Hematopoietic multipotent progenitor cell treated with erythropoietin and hydrocortisone succinate and interleukin-3 and kit ligand, for 4 days (in vitro differentiated cells): ENCODE data around the gene PSMG1.
"Not testable (repeated sequence)": the region's sequence is repeated elsewhere in the genome, so short reads cannot be mapped to it uniquely, and the experiment has no call there.

Experiments used
- DNase-seq: peaks from one replicate; pipeline ENCODE4 v3.0.0-alpha.2; 2015

Gene PSMG1

DNA sequence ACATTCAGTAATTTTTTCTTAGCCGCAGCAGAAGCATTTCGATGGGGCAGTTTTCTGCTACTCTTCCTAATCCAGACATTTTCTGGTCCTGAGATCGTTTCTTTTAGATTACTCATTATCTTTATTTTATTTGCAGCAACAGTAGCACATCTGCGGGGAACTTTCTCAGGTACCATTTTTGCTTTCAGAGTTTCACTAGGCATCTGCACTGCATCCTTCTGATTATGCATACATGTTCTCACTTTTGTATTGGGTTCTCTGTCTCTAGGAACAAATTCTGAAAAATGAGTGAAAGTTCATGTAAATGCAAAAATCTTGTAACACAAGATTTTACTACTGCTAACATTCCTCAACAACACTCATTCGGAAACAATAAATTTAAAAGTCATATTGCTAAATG, 3.9 kb upstream of the PSMG1 start:
- DNase-seq, result no peak

DNA sequence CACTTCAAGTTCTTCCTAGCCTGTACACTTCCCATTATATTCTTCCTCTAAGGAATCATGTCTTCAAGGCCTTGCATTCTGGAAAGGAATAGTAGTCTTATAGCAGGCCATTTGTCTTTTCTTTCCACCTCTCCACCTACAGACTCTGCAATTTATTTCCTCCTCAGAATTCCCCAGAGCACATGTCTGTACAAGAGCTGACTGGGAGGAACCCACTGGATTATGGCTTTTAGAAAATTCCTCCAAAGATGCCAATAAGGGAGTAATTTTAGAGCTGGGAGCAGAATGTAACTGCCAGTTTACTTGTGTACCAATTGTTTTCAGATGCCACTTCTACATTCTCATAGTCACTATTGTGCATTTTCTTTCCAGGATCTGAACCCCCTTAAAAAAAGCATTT, 3.4 kb upstream of the PSMG1 start:
- DNase-seq, result no peak

GRCh38 chr21:39185157-39185556, 1.9 kb upstream of the PSMG1 start:
- DNase-seq, result no peak

DNA sequence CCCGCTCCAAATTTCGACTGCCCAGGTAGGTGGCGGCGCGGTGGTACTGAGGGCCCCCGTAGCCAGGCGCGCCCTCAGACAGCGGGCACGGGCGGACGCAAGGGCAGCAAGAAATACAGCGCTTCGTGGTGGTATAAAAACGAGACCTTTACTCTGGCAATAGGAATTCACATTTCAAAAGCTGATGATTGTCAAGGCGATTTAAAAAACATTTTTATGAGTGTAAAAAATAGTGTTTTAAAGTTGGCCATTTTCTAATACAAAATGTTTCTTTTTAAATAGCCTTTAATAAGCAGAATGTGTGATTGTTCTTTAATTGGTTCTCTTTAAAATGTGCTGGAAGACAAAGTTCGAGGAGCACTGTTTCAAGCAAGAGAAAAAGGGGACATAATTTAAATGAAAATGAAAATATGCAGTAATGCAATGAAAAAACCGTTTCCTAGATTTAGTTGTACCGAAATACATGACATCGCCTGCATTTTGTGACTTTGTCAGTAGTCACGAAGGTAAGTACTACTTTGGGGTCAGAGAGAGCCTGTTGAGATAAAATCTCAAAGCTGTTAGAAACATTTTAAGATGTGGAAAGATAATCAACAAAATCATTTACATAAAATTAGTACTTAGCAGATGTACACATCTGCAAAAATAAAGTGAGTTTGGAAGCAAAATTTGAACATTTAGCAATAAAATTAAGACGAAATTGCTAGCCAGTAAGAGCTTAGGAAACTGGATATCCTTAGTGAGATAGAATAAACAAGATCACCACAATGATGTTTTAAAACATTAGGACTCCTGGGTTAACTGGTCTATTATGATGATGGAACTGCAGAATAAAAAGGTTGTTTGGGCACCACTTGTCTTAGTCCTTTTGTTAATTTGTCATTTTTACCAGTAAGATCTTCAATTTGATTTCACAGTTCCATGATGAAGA, 1.1 kb upstream of the PSMG1 start:
- peak; percentile 51 for DNase-seq

DNA sequence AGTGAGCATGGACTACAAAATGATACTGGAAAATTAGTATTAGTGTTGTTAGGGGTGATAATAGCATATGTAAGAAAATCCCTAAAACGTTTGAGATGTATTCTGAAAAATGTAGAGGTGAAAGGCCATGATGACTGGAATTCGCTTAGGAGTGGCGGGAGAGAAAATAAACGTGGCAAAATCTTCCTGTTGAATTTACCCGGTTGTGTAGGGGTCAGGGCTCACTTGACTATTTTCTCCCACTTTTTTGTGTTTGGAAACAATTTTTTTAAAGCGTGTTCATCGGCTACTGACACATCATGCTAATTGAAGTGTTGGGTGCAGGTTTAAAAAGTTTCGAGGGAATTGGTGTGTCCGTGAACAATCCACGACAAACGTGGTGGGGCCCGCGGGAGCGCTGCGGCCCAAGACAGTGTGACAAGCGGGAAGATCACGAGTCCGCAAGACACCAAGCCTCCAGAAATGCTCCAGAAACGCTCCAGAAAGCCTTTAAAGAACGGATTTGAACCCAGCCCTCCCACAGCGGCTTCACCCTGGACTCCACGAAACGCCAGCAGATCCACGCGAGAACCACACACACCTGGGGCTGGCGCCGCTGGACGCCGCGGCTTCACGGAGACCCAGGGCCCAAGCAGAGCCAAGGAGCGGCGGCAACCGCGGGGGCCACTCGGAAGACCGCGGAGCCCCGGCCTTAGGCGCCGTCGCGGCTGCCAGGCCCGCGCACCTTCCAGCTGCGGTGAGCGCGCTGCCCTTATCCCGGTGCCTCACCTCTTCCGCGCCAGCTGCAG, 573 bp downstream of the PSMG1 start:
- peak; percentile 60 for DNase-seq

DNA sequence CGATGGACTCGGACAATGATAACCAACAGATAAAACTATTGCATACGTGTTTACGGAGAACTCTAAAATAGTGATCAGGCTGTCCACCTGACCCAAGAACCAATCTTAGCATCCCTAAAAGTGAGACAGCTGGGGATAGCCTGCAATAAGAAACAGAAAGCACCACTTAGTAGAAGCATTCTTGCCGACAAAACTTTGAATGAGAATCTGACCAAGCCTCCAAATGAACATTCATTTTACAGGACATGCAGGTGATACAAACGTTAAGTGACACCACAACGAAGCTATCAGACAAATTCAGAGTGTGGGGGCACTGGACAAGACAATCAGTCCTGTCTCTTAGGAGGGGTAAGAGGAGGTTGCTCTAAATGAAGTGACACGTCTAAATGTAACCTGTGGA, 1.2 kb downstream of the PSMG1 start:
- DNase-seq, result peak; percentile 21

GRCh38 chr21:39181205-39181818, 1.9 kb downstream of the PSMG1 start:
- DNase-seq, result no peak

GRCh38 chr21:39180429-39181019, 2.7 kb downstream of the PSMG1 start:
- DNase-seq, result peak; percentile 71

GRCh38 chr21:39178421-39178820, 4.8 kb downstream of the PSMG1 start:
- DNase-seq, result peak; percentile 48

DNA sequence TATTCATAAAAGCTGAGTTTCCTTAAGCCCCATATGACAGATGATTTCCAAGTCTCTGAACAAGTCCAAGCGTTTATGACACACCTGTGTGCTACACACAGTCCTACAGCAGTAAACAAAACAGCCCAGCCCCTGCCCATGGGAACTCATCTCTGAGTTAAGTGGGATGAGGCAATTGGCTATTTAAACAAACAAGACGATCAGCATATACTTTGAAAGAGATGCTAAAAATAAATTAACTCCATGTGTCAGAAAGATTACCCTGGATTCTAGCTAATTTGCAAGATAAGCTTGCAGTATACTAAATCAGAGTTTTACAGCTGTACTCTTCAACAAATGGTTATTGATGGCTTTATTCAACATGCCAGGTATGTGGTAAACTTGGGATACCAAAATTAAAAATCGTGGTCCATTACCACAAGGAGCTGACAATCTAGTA, 7.0 kb downstream of the PSMG1 start:
- DNase-seq, result no peak

GRCh38 chr21:39175665-39176064, 7.6 kb downstream of the PSMG1 start:
- DNase-seq, result no peak

DNA sequence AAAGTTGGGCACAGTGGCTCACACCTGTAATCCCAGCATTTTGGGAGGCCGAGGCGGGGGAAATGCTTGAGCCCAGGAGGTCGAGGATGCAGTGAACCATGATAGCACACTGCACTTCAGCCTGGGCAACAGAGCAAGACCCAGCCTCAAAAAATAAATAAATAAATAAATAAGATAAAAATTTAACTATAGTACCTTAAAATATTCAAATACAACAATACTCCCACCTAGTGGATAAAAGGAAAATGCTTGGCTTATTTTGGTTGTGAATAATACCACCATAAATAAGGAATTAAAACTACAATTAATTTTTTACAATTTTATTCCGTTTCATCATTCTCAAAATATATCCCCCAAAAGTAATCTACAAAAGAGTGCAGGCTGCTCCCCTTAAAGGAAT, 8.1 kb downstream of the PSMG1 start:
- peak; percentile 65 for DNase-seq

DNA sequence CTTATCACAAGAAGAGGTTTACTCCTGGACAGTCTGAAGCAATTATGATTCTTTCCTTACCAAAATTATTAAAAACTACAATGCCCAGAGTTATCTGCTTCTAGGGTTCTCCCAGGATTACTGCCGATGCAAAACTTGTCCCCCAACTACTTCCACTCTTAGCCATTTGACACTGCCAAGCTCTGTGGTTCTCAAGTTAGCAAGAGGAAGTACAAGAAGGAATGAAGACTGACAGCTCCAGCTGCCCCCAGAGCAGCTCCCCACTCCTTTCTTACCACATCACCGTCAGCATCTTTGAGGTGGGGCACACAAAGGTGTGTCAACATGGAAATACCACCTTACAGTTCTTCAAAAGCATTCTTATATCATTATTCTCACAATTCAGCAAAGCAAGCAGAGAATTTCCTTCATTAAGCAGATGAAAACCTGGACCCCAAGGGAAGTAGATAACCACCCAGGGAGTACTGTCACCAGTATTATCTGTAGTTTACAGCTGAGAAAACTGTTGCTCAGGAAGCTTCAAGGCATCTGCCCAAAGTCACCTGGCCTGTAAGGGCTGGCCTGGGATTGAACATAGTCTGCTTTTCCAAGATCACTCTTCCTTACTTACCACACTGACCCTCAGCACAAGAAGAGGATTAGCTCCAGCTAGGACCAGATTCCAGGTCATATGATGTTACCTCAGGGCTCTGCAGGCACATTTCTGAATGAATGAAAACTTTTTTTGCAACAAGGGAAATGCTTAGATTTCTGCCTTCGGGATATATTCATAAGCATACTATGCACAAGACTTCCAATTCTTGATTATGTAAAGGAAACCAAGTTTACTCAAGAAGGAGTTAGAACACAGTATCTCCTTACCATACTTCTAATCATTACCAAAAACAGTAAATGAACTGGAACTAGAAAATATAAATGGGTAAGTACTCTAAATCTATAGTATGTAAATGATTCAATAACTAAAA, 9.3 kb downstream of the PSMG1 start:
- DNase-seq, result peak; percentile 58

DNA sequence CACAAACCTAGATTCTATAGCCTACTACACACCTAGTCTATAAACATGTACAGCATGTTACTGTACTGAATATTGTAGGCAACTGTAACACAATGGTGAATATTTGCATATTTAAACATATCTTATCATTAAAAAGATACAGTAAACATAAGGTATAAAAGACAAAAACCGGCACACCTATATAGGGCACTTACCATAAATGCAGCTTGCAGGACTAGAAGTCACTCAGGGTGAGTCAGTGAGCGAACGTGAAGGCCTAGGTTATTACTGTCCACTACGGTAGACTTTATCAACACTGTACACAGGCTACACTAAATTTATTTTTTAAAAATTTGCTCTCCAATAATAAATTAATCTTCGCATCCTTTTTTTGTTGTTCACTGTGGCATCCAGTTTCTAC, 13.3 kb downstream of the PSMG1 start:
- no peak for DNase-seq

GRCh38 chr21:39168800-39169199, 14.5 kb downstream of the PSMG1 start:
- DNase-seq, result no peak

DNA sequence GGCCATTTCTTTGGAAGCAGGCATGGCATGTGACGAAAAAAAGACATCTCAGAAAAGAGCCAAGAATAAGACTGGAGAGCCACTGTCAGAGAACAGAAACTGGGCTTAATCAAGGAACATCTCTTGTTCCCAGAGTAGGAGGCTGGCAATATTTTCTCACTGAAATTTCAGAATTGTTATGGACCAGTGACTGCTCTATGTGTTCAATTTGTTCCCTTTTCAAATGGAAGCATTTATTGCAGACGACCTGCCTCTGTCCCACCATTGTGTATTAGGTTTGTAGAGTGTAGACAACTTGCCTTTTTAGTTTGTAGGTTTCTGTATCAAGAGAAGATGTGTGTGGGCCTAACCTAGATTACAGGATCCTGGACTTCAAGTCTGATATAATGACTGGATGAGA, 18.7 kb downstream of the PSMG1 start:
- no peak for DNase-seq

DNA sequence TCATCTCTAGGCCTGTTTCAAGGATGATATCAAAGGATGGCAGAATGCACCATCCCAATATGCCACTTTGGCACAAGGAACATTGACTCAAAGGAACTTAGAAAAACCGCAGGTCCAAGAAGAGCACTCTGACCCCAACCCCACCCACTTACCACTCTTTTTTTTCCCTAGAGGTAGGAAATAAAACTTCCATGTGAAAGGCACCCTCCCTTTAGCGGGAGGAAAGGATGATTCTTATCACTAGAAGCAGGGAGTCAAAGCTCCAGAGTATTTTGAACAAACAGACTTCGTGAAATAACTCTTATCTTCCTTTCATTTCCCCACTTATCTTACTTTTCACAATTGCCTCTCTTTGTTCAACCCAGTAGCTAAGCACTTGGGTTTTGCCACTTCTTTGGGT, 22.2 kb downstream of the PSMG1 start:
- DNase-seq, result peak; percentile 33

DNA sequence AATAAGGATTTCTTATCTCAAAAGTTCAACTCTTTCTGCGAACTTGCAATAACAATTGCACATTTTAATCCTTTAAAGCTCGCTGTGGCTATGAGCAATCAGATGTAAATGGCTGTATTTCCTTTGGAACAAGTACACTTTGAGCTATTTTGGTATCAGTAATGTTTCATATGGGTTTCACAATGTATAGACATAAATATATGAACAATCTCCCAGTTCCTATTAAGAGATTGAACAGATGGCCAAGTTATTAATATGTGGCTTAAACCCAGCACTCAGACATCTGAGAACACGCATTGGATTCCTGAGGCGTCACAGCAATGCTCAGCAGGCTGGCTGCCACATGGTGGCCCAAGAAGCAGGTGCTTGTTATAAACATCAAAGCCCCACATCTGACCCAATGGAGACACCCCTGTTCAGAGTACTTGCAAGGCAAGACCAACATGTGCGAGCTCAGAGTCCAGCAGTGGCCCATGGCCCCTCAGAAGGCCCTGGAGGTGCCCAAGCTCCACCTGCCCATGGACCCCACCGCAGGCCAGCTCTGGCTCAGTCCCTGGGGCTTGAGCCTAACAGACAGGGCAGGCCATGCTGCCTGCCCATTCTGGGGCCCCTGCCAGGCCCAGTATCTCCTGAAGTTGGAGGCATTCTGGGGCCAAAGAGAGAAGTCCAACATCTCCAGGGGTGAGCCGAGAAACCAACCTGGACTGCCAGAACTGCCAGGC, 23.7 kb downstream of the PSMG1 start:
- DNase-seq, result no peak

- DNase-seq, result not testable (repeated sequence)
These were observed 26.0 kb downstream of the PSMG1 start for GRCh38 chr21:39157241-39157640.

DNA sequence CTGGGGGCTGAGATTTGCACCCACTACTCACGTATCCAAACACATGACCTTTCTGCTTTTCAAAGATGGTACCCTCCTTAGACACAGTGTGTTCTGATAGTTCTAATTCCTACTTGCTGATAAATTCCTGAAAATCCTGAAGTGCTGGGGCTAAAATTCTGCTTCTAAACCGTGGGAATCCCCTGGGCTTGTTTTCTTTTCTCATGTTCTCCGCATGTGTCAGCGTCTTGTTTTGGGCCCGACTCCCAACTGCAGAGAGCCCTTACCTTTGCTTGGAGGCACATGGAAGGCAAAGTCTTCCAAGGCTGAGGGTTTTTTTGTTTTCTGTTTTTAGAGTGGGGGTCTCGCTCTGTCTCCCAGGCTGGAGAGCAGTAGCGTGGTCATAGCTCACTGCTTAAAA, 27.2 kb downstream of the PSMG1 start:
- DNase-seq, result no peak

DNA sequence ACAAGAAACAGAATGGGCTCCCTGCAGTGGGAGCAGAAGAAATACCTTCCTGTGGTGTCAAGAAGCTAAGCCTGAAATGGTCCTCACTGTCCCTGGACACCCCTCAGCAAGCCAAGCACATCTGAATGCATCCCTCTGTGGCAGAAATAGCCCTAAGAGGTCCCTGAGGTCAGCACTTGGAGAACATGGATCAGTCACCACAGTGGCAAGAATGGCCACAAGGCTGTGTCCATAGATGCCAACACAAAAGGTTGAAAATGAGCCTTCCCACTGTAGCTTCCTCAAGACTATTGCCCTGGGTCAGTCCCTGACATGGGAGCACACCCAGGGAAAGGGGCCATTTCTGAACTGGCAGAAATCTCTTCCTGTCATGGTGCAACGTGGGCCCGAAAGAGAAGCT, 27.7 kb downstream of the PSMG1 start:
- DNase-seq, result no peak
